IPS DF 6.9 (cell line): ENCODE data around the gene PRLH.

Experiments
- DNase-seq: peaks from one replicate; pipeline ENCODE4 v3.0.0-alpha.2; 2013; ENCODE audit warnings: low read depth, low spot score
- H3K27ac ChIP-seq: one replicate; pipeline ENCODE4 v1.5.1; 2013; ENCODE audit warnings: low read length, control low read depth
- H3K27me3 ChIP-seq: 2 replicates; pipeline ENCODE4 v1.6.1; 2013; ENCODE audit warnings: mild to moderate bottlenecking, low read length; ENCODE audit not compliant: control insufficient read depth, insufficient read depth
- H3K36me3 ChIP-seq: 2 replicates; pipeline ENCODE4 v1.6.1; 2013; ENCODE audit warnings: low read length; ENCODE audit not compliant: control insufficient read depth, insufficient read depth
- H3K4me1 ChIP-seq: 2 replicates; pipeline ENCODE4 v1.6.1; 2013; ENCODE audit warnings: low read length; ENCODE audit not compliant: control insufficient read depth, insufficient read depth
- H3K4me3 ChIP-seq: 2 replicates; pipeline ENCODE4 v1.5.1; 2013; ENCODE audit warnings: mild to moderate bottlenecking, low read length
- H3K9me3 ChIP-seq: 2 replicates; pipeline ENCODE4 v1.6.1; 2013; ENCODE audit warnings: low read length, inconsistent platforms; ENCODE audit not compliant: control insufficient read depth, insufficient read depth
- WGBS: extraction: QIAGEN DNeasy Blood & Tissue Kit; methylation state at CpG from one replicate; pipeline ENCODE4 v1.1.7; 2013; ENCODE audit warnings: mixed read lengths, missing lambda C conversion rate; ENCODE audit not compliant: insufficient read length, insufficient coverage; 5-methylcytosine and 5-hydroxymethylcytosine counted together

PRLH gene

DNA sequence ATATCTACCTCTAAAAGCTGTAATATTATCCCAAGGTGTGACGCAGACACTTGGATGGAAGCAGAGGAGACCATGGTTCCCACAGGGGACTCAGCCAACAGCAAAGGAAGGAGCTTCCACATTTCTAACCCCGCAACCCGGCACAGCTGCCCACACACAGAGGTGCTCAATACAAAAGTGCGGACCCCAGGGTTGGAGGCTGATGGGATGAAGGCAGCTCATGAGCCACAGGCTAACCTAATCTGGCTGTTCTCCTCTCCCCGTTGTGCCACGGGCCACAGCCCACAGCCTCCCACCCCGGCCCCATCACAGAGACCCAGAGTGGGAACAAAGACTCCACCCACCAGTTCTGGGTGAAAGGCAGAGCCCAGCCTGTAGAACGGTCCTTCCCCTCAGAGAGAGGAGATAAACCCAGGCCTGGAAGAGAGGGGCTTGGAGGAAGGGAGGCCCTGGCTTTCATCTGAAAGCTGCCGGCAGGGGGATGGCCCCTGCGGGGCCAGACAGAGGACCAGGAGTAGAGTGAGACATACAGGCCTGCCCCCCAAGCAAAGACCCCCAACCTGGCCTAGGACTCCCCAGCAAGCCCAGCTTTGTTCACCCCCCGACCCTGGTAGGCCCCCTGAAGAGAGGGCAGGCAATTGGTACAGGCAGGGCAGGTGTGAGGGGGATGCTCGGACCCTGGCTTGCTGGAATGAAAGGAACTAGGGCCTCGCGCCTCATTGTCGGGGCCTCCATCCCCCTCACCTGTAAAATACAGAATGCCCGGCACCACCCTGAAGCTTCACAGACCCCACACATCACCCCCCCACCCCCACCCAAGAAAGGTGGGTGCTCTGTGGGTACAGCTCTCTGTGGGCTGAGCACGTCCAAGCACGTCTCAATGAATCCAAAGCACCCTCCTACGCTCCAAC lies 17.3 kb downstream of the PRLH start:
- Histone ChIP-seq H3K36me3 (0 out of 2 replicates have a peak, but pooled peaks cover 3% of the 10 kb centered on the region), H3K27ac (no peak overlapping the region), H3K9me3 (no peaks in the 10 kb centered on the region), H3K27me3 (no peaks in the 10 kb centered on the region), H3K4me1 (peaks cover 10% of the 10 kb centered on the region), H3K4me3 (no peak overlapping the region)
- DNase-seq, result no peak
- no CpG with 5 or more reads among the region's 19 CpGs for WGBS

- H3K4me3 ChIP-seq, result no peak overlapping the region
- H3K4me1 ChIP-seq, result peaks cover 10% of the 10 kb centered on the region
- no peak for DNase-seq
- H3K9me3 ChIP-seq, result no peaks in the 10 kb centered on the region
- H3K27me3 ChIP-seq, result no peaks in the 10 kb centered on the region
- H3K36me3 ChIP-seq, result 0 out of 2 replicates have a peak, but pooled peaks cover 3% of the 10 kb centered on the region
- no peak overlapping the region for H3K27ac ChIP-seq
- no CpG with 5 or more reads among the region's 15 CpGs for WGBS
Measured at GRCh38 chr2:237585590-237586221, 19.3 kb downstream of the PRLH start.

DNA sequence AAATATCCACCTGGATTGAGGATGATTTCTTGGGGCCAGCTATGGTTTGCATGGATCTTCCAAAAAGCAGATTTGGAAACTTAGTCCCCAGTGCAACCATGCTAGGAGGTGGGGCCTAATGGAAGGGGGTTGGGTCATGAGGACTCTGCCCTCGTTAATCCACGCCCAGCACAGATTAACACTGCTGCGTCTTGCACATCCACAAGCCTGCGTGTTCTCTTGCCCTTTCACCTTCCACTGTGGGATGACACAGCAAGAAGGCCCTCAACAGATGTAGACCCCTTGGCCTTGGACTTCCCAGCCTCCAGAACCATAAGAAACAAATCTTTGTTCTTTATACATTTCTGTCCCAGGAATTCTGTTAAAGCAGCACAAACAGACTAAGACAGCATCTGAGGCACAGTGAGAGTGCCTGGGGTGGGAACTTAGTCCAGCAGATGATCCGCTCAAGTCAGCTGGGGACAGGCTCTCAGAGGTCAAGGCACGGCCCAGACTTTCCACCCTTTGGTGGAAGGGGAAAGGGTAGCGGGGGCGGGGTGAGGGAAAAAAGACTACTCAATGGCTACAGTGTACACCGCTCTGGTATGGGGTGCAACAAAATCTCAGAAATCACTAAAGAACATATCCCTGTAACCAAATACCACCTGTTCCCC lies 21.8 kb downstream of the PRLH start:
- H3K27me3 ChIP-seq, result no peaks in the 10 kb centered on the region
- no peak overlapping the region for H3K27ac ChIP-seq
- H3K36me3 ChIP-seq, result no peaks in the 10 kb centered on the region
- H3K4me3 ChIP-seq, result no peak overlapping the region; the same call in 1 of the 2 replicates
- DNase-seq, result no peak
- H3K4me1 ChIP-seq, result peaks cover 9% of the 10 kb centered on the region
- H3K9me3 ChIP-seq, result no peaks in the 10 kb centered on the region
- WGBS, result no CpG with 5 or more reads among the region's 9 CpGs

- no peaks in the 10 kb centered on the region for H3K27me3 ChIP-seq
- H3K4me3 ChIP-seq, result peak within 1 kb of the TSS; percentile 39; the same call in 1 of the 2 replicates
- peaks cover 18% of the 10 kb centered on the region for H3K4me1 ChIP-seq
- no peaks in the 10 kb centered on the region for H3K9me3 ChIP-seq
- no CpG with 5 or more reads among the region's 16 CpGs for WGBS
- no peaks in the 10 kb centered on the region for H3K36me3 ChIP-seq
- no peak for DNase-seq
- H3K27ac ChIP-seq, result peak within 1 kb of the TSS; percentile 24
Measured at GRCh38 chr2:237590272-237591140, 24.1 kb downstream of the PRLH start, which contains the start of gene RAB17. Gene RAB17, minus strand, starts transcription at chr2:237590734. Its CDS starts 4,580 bp downstream, at chr2:237586154.

DNA sequence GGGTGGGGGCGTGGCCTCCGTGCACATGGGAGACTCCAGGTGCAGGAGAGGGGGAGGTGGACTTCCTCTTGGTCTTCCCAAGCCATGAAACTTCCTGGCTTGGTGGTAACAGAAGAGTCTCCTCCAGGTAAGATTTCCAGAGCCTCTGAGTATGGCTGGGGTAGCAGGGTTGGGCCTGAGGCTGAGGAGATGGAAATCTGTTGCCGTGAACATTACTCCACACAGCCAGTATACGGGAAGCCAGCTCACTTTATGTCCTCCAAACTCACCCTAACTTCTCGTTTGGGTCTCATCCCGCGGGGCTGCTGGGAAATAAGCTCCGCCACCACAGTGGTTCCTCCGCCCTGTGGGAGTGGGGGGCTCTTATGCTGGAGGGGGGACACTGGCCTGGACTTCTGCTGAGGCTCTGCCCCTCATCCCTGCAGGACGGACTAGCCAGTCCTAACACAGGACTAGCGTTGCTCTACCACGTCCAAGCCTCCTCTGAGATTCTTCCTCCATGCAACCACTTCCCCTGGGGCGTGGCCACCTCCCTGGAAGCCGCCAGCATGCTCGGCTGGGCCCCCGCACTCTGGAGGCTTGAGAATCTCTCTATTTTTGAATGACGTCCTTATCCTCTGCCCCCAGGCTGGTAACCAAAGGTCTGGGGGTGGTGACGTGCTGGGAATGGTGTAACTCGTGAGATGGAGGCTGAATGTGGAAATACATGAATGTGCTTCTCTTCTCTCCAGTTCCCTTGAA lies 24.9 kb downstream of the PRLH start:
- peak overlapping the region; percentile 35; the same call in 1 of the 2 replicates for H3K4me3 ChIP-seq
- peaks cover 13% of the 10 kb centered on the region for H3K4me1 ChIP-seq
- H3K27me3 ChIP-seq, result no peaks in the 10 kb centered on the region
- no peak for DNase-seq
- no peaks in the 10 kb centered on the region for H3K36me3 ChIP-seq
- H3K27ac ChIP-seq, result no peak overlapping the region
- WGBS, result no CpG with 5 or more reads among the region's 19 CpGs
- no peaks in the 10 kb centered on the region for H3K9me3 ChIP-seq

DNA sequence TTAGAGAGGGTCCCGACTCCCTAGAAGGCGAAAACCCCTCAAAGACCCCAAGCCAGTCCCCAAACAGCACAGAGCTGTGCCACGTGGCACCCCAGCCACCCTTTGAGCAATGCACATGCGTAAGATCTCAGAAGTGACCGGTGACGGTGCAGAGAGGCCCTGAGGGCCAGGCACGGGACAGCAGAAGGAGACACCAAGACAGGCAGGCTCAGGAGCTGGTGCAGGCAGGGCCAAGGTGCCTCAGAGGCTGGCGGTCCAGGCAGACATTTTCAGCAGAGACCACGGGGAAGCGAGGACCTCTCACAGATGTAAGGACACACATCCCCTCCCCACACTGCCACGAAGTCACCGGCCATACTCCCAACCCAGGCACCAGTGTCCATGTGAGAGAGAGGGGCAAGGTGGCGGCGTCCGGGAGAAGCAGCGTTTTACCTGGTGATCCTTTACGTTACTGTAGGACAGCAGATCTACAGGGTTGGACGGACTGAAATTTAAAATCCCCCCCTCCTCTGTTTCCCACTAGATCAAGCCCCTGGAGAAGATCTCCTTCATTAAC lies 26.1 kb downstream of the PRLH start:
- no peak for DNase-seq
- Histone ChIP-seq H3K27me3 (no peaks in the 10 kb centered on the region), H3K9me3 (no peaks in the 10 kb centered on the region), H3K4me3 (no peak overlapping the region), H3K36me3 (no peaks in the 10 kb centered on the region), H3K4me1 (peaks cover 13% of the 10 kb centered on the region), H3K27ac (no peak overlapping the region)
- no CpG with 5 or more reads among the region's 18 CpGs for WGBS

- H3K4me1 ChIP-seq, result peaks cover 16% of the 10 kb centered on the region
- H3K27ac ChIP-seq, result no peak overlapping the region
- H3K9me3 ChIP-seq, result no peaks in the 10 kb centered on the region
- no peak overlapping the region for H3K4me3 ChIP-seq
- DNase-seq, result no peak
- H3K36me3 ChIP-seq, result no peaks in the 10 kb centered on the region
- WGBS, result no CpG with 5 or more reads among the region's 10 CpGs
- no peaks in the 10 kb centered on the region for H3K27me3 ChIP-seq
Measured at GRCh38 chr2:237593036-237593435, 26.7 kb downstream of the PRLH start.

- Histone ChIP-seq H3K27ac (no peak overlapping the region), H3K4me3 (no peak overlapping the region), H3K9me3 (no peaks in the 10 kb centered on the region), H3K36me3 (no peaks in the 10 kb centered on the region), H3K27me3 (no peaks in the 10 kb centered on the region), H3K4me1 (peaks cover 16% of the 10 kb centered on the region)
- no peak for DNase-seq
- no CpG with 5 or more reads among the region's 17 CpGs for WGBS
Measured at GRCh38 chr2:237593596-237594320, 27.4 kb downstream of the PRLH start.

- H3K4me3 ChIP-seq, result no peak overlapping the region
- H3K9me3 ChIP-seq, result no peaks in the 10 kb centered on the region
- no peak for DNase-seq
- H3K36me3 ChIP-seq, result no peaks in the 10 kb centered on the region
- H3K27ac ChIP-seq, result no peak overlapping the region
- H3K4me1 ChIP-seq, result peaks cover 16% of the 10 kb centered on the region
- no peaks in the 10 kb centered on the region for H3K27me3 ChIP-seq
- WGBS, result no CpG with 5 or more reads among the region's 5 CpGs
Measured at GRCh38 chr2:237594514-237594871, 28.1 kb downstream of the PRLH start.
